Stimulated activated CD4-positive, alpha-beta T cell treated with anti-CD3 and anti-CD28 coated beads, Interleukin-15, amount 100 ng/mL, for 48 hours (primary cell): ENCODE data around the gene PISD.

ENCODE experiments used
- DNase-seq, 2 donors: peaks; one replicate each; pipeline ENCODE4 v3.0.0-alpha.2; 2020; ENCODE audit warnings: low read depth in 2 of 2

The PISD gene

DNA sequence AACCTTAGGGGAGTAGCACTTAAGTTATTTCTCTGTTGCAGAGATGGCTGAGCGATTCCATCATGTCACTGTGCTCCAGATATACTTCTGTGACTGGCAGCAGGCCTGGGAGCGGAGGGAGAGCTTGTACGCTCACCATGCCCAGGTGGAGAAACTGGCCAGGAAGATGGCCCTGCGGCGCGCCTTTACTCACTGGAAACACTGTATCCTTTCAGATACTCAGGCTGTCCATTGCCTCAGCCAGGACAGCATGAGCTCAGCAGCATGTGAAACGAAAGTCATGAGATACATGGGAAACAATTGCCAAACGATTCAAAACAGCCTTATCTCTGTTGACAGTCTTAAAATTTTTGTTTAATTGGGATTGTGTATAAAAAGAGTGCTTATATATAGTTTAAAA, 86.8 kb downstream of the PISD start:
- DNase-seq: no peak

DNA sequence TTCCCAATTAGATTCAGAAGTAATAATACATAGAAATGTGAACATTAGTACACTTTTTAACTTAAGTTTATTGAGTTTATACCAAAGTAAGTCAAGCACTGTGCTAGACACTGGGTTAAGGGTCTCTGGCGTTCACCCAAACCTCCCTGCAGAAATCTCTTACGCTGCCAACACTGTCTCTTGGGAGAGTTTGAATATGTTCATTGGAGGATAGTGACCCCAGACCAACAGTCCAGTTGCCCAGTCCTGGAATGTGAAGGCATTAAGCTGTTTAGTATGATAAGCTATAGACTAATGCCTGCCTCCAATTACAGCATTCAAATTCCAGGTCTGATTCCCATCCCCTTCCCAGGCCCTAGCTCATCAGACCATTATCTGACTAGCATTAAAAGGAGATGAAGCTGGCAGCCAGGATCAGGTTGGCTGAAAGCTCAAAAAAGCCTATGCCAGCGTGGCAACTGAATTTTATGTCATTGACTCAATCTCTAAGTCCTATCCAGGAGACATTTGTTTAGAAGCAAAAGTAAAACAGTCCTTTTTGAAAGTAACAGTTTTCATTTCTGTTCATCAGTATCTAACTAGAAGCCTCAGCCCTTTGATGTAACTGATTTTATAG, 87.9 kb downstream of the PISD start:
- DNase-seq: no peak

DNA sequence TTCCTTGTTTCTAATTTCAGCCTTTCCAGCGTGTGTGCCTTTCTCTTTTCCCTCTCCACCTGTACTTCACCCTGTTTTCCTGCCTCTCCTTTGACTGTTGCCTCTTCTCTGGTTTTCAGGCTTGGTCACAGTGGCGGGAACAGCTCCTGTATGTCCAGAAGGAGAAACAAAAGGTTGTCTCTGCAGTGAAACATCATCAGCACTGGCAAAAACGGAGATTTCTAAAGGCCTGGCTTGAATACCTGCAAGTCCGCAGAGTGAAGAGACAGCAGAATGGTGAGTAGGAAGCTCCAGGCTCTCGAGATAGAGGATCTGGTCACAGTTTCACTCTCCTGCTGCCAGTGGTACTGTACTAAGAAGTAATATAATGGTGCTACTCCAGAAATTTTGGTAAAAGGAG, 89.1 kb downstream of the PISD start:
- DNase-seq: no peak

DNA sequence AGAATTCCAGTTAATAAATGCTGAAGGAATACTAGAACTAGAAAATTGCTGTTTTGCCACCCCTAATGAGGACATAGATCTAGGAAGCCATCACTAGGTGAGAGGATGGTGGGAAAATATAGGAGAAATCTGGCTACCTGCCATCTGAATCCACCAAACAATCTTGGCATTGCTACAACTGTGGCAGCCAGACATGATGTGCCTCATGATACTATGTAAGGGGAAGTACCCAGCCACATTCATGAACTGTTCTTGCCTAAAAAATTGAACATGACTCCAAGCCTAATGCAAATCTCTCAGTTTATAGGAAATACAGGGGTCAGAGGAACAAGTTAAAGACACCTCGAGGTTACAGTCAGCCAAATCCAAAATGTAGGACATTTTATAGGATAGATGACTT, 92.9 kb downstream of the PISD start:
- no peak for DNase-seq
